Astrocyte of the cerebellum (primary cell): ENCODE measurements around the gene TANC1.

ENCODE experiments used
- DNase-seq: peaks from one replicate; pipeline ENCODE4 v3.0.0-alpha.2; 2011; ENCODE audit warnings: low read depth
- H3K4me3 ChIP-seq: 2 replicates; pipeline ENCODE4 v1.5.1; 2011; ENCODE audit warnings: mild to moderate bottlenecking, low read depth, low read length, moderate library complexity
- CTCF ChIP-seq: IDR thresholded peaks from 2 replicates; pipeline ENCODE4 v1.5.1; 2012; ENCODE audit warnings: low read length, low read depth, moderate library complexity, mild to moderate bottlenecking; ENCODE audit errors: missing control alignments
- in situ Hi-C: cut with HindIII; loops from 2 replicates; pipeline ENCODE4 v1.10.0; 2017; ENCODE audit warnings: low sequenced_read_pairs

Gene TANC1

GRCh38 chr2:159042115-159042850, 73.8 kb downstream of the TANC1 start:
- no peak for TF ChIP-seq CTCF
- no peak overlapping the region for H3K4me3 ChIP-seq
- DNase-seq: no peak
- in situ Hi-C loops: no loop called here

- no peak for DNase-seq
- in situ Hi-C loops: no loop called here
- no peak overlapping the region for H3K4me3 ChIP-seq
- TF ChIP-seq CTCF: no peak
Measured at GRCh38 chr2:159043710-159044109, 75.3 kb downstream of the TANC1 start.

- no peak for TF ChIP-seq CTCF
- in situ Hi-C loops: no loop called here
- H3K4me3 ChIP-seq: no peak overlapping the region
- no peak for DNase-seq
Measured at GRCh38 chr2:159044804-159045286, 76.4 kb downstream of the TANC1 start.

GRCh38 chr2:159045545-159046454, 77.4 kb downstream of the TANC1 start:
- TF ChIP-seq CTCF: no peak
- in situ Hi-C loops: no loop called here
- DNase-seq: peak; percentile 79
- no peak overlapping the region for H3K4me3 ChIP-seq

GRCh38 chr2:159046966-159047365, 78.5 kb downstream of the TANC1 start:
- in situ Hi-C loops: no loop called here
- no peak overlapping the region for H3K4me3 ChIP-seq
- no peak for TF ChIP-seq CTCF
- peak; percentile 89 for DNase-seq

- in situ Hi-C loops: loop anchor here (10.0 kb wide), 1 partner anchor 76 kb away; no protein-coding TSS in a partner anchor
Measured at GRCh38 chr2:159050426-159050825, 82.0 kb downstream of the TANC1 start.

More at GRCh38 chr2:159050426-159050825, 82.0 kb downstream of the TANC1 start:
- TF ChIP-seq CTCF: no peak
- no peak overlapping the region for H3K4me3 ChIP-seq
- DNase-seq: no peak
